Astrocyte (in vitro differentiated cells and primary cell): ENCODE results near the gene APMAP. TPM values are rescaled to one million over a fixed set of nuclear protein-coding genes. Genes with fewer than 3 reads are reported as not detected.

Source experiments
- DNase-seq: peaks from one replicate; pipeline ENCODE4 v3.0.0-alpha.2; 2010; ENCODE audit warnings: low read depth
- FAIRE-seq: peaks from 2 replicates; lab custom pipeline; 2011; peaks lifted over from hg19 to GRCh38; lab: Jason Lieb, UNC
- H2AFZ ChIP-seq: 2 replicates; pipeline ENCODE4 v1.6.0; 2012; ENCODE audit warnings: low read depth, low read length, inconsistent platforms
- H3K27ac ChIP-seq: 2 replicates; pipeline ENCODE4 v1.5.1; 2011; ENCODE audit warnings: low read depth, low read length, inconsistent platforms
- H3K27me3 ChIP-seq: 2 replicates; pipeline ENCODE4 v1.6.0; 2011; ENCODE audit warnings: low read length, inconsistent platforms; ENCODE audit not compliant: insufficient read depth
- H3K36me3 ChIP-seq: 2 replicates; pipeline ENCODE4 v1.5.1; 2011; ENCODE audit warnings: low read length, inconsistent platforms; ENCODE audit not compliant: insufficient read depth
- H3K4me1 ChIP-seq: 2 replicates; pipeline ENCODE4 v1.5.1; 2011; ENCODE audit warnings: low read length, inconsistent platforms; ENCODE audit not compliant: insufficient read depth
- H3K4me2 ChIP-seq: 2 replicates; pipeline ENCODE4 v1.6.0; 2012; ENCODE audit warnings: low read length, inconsistent platforms
- H3K4me3 ChIP-seq: 2 replicates; pipeline ENCODE4 v1.5.1; 2011; ENCODE audit warnings: low read depth, mild to moderate bottlenecking, low read length, inconsistent platforms; ENCODE audit not compliant: insufficient read depth
- H3K79me2 ChIP-seq: 2 replicates; pipeline ENCODE4 v1.6.0; 2012; ENCODE audit warnings: mild to moderate bottlenecking, low read length, inconsistent platforms; ENCODE audit not compliant: insufficient read depth
- H3K9ac ChIP-seq: 2 replicates; pipeline ENCODE4 v1.6.0; 2012; ENCODE audit warnings: mild to moderate bottlenecking, low read length, inconsistent platforms
- H3K9me3 ChIP-seq: 2 replicates; pipeline ENCODE4 v1.5.1; 2012; ENCODE audit warnings: low read depth, mild to moderate bottlenecking, low read length, inconsistent platforms; ENCODE audit not compliant: insufficient read depth
- H4K20me1 ChIP-seq: 2 replicates; pipeline ENCODE4 v1.6.0; 2012; ENCODE audit warnings: low read length, inconsistent platforms; ENCODE audit not compliant: insufficient read depth
- H3K27ac Mint-ChIP-seq: one replicate; pipeline ENCODE4 v1.8.0; 2021; ENCODE audit warnings: mild to moderate bottlenecking, mixed read lengths; ENCODE audit not compliant: unreplicated experiment
- H3K27me3 Mint-ChIP-seq: one replicate; pipeline ENCODE4 v1.8.0; 2021; ENCODE audit warnings: low read depth, mixed read lengths; ENCODE audit not compliant: unreplicated experiment
- H3K36me3 Mint-ChIP-seq: one replicate; pipeline ENCODE4 v1.8.0; 2021; ENCODE audit warnings: low read depth, mixed read lengths; ENCODE audit not compliant: unreplicated experiment
- H3K4me1 Mint-ChIP-seq: one replicate; pipeline ENCODE4 v1.8.0; 2021; ENCODE audit warnings: low read depth, mixed read lengths; ENCODE audit not compliant: unreplicated experiment
- H3K4me3 Mint-ChIP-seq: one replicate; pipeline ENCODE4 v1.8.0; 2021; ENCODE audit warnings: mild to moderate bottlenecking, moderate library complexity, mixed read lengths; ENCODE audit not compliant: unreplicated experiment
- H3K9me3 Mint-ChIP-seq: one replicate; pipeline ENCODE4 v1.8.0; 2021; ENCODE audit warnings: mild to moderate bottlenecking, mixed read lengths; ENCODE audit not compliant: unreplicated experiment
- EZH2 ChIP-seq: IDR thresholded peaks from 2 replicates; pipeline ENCODE4 v1.6.1; 2012; ENCODE audit warnings: mild to moderate bottlenecking, low read length, inconsistent platforms; ENCODE audit not compliant: insufficient read depth
- total RNA-seq: library from RNA; stranded (reverse); gene quantifications from 2 replicates; pipeline ENCODE4 v1.2.1, GENCODE V29; 2021
- TF ChIP-seq, protein P1 (sequence below): IDR thresholded peaks from 2 replicates; pipeline ENCODE4 v1.5.1; 2011; ENCODE audit warnings: low read depth, mild to moderate bottlenecking, inconsistent platforms, low read length, moderate library complexity; ENCODE audit not compliant: insufficient read depth

Gene APMAP
- total RNA-seq, 1 donor from 2014 or later = 110 TPM

DNA sequence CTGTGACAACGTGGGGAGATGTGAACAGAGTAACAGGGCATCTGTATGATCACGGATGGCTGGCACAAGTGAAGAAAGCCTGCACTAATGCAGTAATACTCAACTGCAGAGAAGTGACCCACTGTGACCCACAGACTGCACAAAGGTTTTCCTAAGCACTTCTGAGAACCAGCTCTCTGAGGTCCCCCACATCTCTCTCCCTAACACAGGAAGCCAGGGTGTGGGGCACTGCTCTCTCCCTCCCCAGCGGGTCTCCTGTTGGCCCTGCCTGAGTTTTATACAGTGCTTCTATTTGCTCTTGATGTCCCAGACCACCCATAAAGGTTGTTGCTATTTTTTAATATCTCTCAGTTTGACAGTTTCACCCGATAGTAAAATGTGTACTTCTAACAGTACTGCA, 11.3 kb downstream of the APMAP start:
- FAIRE-seq (no peak), DNase-seq (no peak)
- no peak overlapping the region for H3K27ac ChIP-seq
- H3K4me1 ChIP-seq = no peaks in the 10 kb centered on the region
- no peak overlapping the region for H2AFZ ChIP-seq
- H3K79me2 ChIP-seq = peaks cover 31% of the 10 kb centered on the region
- H3K27me3 Mint-ChIP-seq = no peaks in the 10 kb centered on the region
- no peak overlapping the region for H3K9ac ChIP-seq
- H3K36me3 ChIP-seq = no peaks in the 10 kb centered on the region
- no peaks in the 10 kb centered on the region for H3K4me1 Mint-ChIP-seq
- peaks cover 20% of the 10 kb centered on the region for H3K9me3 Mint-ChIP-seq
- peaks cover 6% of the 10 kb centered on the region for H3K9me3 ChIP-seq
- H3K27me3 ChIP-seq = no peaks in the 10 kb centered on the region
- no peak overlapping the region for H3K4me2 ChIP-seq
- no peak overlapping the region for H3K4me3 Mint-ChIP-seq
- peaks cover 38% of the 10 kb centered on the region for H3K36me3 Mint-ChIP-seq
- TF ChIP-seq, protein P1, sequence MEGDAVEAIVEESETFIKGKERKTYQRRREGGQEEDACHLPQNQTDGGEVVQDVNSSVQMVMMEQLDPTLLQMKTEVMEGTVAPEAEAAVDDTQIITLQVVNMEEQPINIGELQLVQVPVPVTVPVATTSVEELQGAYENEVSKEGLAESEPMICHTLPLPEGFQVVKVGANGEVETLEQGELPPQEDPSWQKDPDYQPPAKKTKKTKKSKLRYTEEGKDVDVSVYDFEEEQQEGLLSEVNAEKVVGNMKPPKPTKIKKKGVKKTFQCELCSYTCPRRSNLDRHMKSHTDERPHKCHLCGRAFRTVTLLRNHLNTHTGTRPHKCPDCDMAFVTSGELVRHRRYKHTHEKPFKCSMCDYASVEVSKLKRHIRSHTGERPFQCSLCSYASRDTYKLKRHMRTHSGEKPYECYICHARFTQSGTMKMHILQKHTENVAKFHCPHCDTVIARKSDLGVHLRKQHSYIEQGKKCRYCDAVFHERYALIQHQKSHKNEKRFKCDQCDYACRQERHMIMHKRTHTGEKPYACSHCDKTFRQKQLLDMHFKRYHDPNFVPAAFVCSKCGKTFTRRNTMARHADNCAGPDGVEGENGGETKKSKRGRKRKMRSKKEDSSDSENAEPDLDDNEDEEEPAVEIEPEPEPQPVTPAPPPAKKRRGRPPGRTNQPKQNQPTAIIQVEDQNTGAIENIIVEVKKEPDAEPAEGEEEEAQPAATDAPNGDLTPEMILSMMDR = no peak
- no peak for TF ChIP-seq EZH2
- H4K20me1 ChIP-seq = peaks cover 33% of the 10 kb centered on the region
- no peak overlapping the region for H3K4me3 ChIP-seq
- no peak overlapping the region for H3K27ac Mint-ChIP-seq

DNA sequence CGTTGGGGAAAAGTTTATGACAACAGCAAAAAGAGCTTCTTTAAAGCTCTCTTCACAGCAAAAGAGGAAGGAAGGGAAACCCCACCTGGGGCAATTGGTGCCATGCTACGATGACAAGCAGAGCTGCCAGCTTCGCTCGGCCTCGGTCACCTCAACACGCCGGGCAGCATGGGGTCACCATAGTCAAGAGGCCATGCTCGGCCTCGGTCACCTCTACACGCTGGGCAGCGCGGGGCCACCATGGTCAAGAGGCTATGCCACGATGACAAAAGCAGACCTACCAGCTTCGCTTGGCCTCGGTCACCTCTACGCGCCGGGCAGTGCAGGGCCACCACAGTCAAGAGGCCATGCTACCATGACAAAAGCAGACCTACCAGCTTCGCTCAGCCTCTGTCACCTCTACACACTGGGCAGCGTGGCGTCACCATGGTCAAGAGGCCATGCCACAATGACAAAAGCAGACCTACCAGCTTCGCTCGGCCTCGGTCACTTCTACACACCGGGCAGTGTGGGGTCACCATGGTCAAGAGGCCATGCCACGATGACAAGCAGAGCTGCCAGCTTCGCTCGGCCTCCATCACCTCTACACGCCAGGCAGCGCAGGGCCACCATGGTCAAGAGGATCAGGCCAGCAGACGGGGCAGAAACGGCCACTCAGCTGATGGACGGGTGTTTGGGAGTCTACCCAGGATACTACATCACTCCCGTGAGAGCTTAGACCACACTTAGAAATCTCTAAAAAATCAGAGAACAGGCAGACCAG, 12.1 kb downstream of the APMAP start:
- no peak overlapping the region for H3K4me2 ChIP-seq
- DNase-seq = no peak
- Mint-ChIP-seq H3K4me1 (no peaks in the 10 kb centered on the region), H3K36me3 (peaks cover 40% of the 10 kb centered on the region), H3K27ac (no peak overlapping the region), H3K9me3 (peaks cover 23% of the 10 kb centered on the region), H3K27me3 (no peaks in the 10 kb centered on the region), H3K4me3 (no peak overlapping the region)
- H3K4me1 ChIP-seq = no peaks in the 10 kb centered on the region
- no peak overlapping the region for H3K27ac ChIP-seq
- H3K9ac ChIP-seq = no peak overlapping the region
- H3K79me2 ChIP-seq = peaks cover 23% of the 10 kb centered on the region
- no peak for FAIRE-seq
- H3K9me3 ChIP-seq = peaks cover 6% of the 10 kb centered on the region
- TF ChIP-seq, protein P1 = no peak
- no peak for TF ChIP-seq EZH2
- H2AFZ ChIP-seq = no peak overlapping the region
- H4K20me1 ChIP-seq = peaks cover 25% of the 10 kb centered on the region
- H3K36me3 ChIP-seq = no peaks in the 10 kb centered on the region
- no peaks in the 10 kb centered on the region for H3K27me3 ChIP-seq
- H3K4me3 ChIP-seq = no peak overlapping the region
